ENCODE measurements around the gene AUTS2. TPM values are rescaled to one million over a fixed set of nuclear protein-coding genes. Genes with fewer than 3 reads are reported as not detected.

AUTS2 gene
- total and polyA plus RNA-seq, 2 of the 8 experiments (the other 6 are each of a cell fraction or from before 2014, with no cell fraction given), result 25.9 to 101 TPM

DNA sequence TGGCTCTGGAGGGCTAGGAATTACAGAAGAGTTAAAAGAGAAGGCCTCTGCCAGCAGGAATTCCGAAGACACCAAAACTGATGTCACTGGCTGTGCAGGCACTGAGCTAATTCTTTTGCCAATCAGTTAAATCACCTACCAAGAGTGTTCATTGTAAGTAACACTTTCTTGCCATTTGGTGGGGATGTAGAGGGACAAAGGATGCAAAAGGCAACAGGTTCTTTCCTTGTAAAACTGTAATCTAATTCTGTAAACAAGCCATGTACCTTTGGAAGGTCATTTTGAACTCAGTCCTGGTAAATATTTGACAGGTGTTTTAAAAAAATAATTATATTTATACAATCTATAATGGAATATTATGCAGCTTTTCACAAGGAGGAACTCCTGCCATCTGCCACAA is 438.4 kb downstream of the AUTS2 start:
- CTCF ChIA-PET (ENCODE audit: partially characterized antibody), result interaction anchor here (0.7 to 1.4 kb wide), 2 partner anchors 17 to 262 kb away, joined by 3 read pairs; no protein-coding TSS in a partner anchor
- no peaks in the 10 kb centered on the region for H3K23me2 ChIP-seq (ENCODE audit: low read depth, low read length)
- H3K4ac ChIP-seq (replicated peaks; ENCODE audit: insufficient read length, low read depth, low read length), result no peak overlapping the region
- TF ChIP-seq POU5F1 (IDR thresholded peaks at IDR 0.05; ENCODE audit: low read depth, low read length), result no peak
- TF ChIP-seq, protein P1, sequence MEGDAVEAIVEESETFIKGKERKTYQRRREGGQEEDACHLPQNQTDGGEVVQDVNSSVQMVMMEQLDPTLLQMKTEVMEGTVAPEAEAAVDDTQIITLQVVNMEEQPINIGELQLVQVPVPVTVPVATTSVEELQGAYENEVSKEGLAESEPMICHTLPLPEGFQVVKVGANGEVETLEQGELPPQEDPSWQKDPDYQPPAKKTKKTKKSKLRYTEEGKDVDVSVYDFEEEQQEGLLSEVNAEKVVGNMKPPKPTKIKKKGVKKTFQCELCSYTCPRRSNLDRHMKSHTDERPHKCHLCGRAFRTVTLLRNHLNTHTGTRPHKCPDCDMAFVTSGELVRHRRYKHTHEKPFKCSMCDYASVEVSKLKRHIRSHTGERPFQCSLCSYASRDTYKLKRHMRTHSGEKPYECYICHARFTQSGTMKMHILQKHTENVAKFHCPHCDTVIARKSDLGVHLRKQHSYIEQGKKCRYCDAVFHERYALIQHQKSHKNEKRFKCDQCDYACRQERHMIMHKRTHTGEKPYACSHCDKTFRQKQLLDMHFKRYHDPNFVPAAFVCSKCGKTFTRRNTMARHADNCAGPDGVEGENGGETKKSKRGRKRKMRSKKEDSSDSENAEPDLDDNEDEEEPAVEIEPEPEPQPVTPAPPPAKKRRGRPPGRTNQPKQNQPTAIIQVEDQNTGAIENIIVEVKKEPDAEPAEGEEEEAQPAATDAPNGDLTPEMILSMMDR (IDR thresholded peaks at IDR 0.05; ENCODE audit: control extremely low read depth in 1 of 3, insufficient read depth in 1 of 3, low read depth in 1 of 3, low read length in 3 of 3), result no peak
- no peak for TF ChIP-seq TAF7 (optimal IDR thresholded peaks at IDR 0.05; ENCODE audit: borderline replicate concordance, low read depth, low read length)
- TF ChIP-seq MAFK (IDR thresholded peaks at IDR 0.05; ENCODE audit: low read depth, low read length), result no peak
- TF ChIP-seq EZH2 (IDR thresholded peaks at IDR 0.05; ENCODE audit: low read depth, low read length, severe bottlenecking), result no peak
- no peak for TF ChIP-seq SUZ12 (IDR thresholded peaks at IDR 0.05; ENCODE audit: low read length)
- TF ChIP-seq, protein P2, sequence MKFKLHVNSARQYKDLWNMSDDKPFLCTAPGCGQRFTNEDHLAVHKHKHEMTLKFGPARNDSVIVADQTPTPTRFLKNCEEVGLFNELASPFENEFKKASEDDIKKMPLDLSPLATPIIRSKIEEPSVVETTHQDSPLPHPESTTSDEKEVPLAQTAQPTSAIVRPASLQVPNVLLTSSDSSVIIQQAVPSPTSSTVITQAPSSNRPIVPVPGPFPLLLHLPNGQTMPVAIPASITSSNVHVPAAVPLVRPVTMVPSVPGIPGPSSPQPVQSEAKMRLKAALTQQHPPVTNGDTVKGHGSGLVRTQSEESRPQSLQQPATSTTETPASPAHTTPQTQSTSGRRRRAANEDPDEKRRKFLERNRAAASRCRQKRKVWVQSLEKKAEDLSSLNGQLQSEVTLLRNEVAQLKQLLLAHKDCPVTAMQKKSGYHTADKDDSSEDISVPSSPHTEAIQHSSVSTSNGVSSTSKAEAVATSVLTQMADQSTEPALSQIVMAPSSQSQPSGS (IDR thresholded peaks at IDR 0.05; ENCODE audit: low read length), result no peak
- TF ChIP-seq YY1 (IDR thresholded peaks at IDR 0.05; ENCODE audit: low read depth, low read length), result no peak
- TF ChIP-seq EP300 (IDR thresholded peaks at IDR 0.05; ENCODE audit: borderline replicate concordance in 1 of 2, low read depth in 2 of 2, low read length in 2 of 2), result no peak

More for the DNA sequence above, 438.4 kb downstream of the AUTS2 start:
- no peak overlapping the region for H2AK5ac ChIP-seq (ENCODE audit: low read depth, low read length)
- H3K79me1 ChIP-seq (ENCODE audit: low read depth, low read length), result no peaks in the 10 kb centered on the region
- no peak overlapping the region for H3K18ac ChIP-seq (ENCODE audit: extremely low read depth, low read length)
- no peak overlapping the region for H2BK12ac ChIP-seq (ENCODE audit: low read depth, low read length)
- H3K27me3 ChIP-seq (replicated peaks in 1 of 4; ENCODE audit: control insufficient read depth in 3 of 4, extremely low read depth in 1 of 4, insufficient read depth in 3 of 4, low read length in 3 of 4), result no peaks in the 10 kb centered on the region
- H3K4me1 ChIP-seq (replicated peaks in 1 of 4; ENCODE audit: control insufficient read depth in 3 of 4, insufficient read depth in 4 of 4, low read length in 3 of 4), result peaks cover 0 to 9% (median 5%) of the 10 kb centered on the region in 4 experiments; a peak in 4 of 7 replicates
- no peak overlapping the region for H2BK5ac ChIP-seq (ENCODE audit: low read depth, low read length)
- H4K5ac ChIP-seq (ENCODE audit: insufficient read length, low read depth, low read length), result no peak overlapping the region
- no peak overlapping the region for H3K14ac ChIP-seq (ENCODE audit: insufficient read length)
- H3K27ac ChIP-seq (ENCODE audit: low read depth, low read length), result no peak overlapping the region
- no peak overlapping the region for H2BK15ac ChIP-seq (ENCODE audit: low read length)
- DNase-seq (ENCODE audit: low read depth in 1 of 2, low spot score in 2 of 2), result no peak
- H3K79me2 ChIP-seq (ENCODE audit: control insufficient read depth in 1 of 2, insufficient read depth in 2 of 2, low read length in 2 of 2), result no peaks in the 10 kb centered on the region
- no peak overlapping the region for H2BK120ac ChIP-seq (replicated peaks; ENCODE audit: low read depth, low read length)
- no peak overlapping the region for H3K56ac ChIP-seq (replicated peaks; ENCODE audit: insufficient read length, low read depth, low read length)
- H2BK20ac ChIP-seq (ENCODE audit: low read length), result no peak overlapping the region
- 78% methylated on average over 1 of the region's 1 CpG; no CpG with 5 or more reads in 1 of the 2 experiments for WGBS, 2 experiments (ENCODE audit: extremely low coverage in 1 of 2, insufficient coverage in 1 of 2, insufficient read length in 1 of 2, insufficient replicate concordance in 2 of 2, low coverage in 1 of 2, low lambda C conversion rate in 2 of 2, missing lambda C conversion rate in 1 of 2)
- H4K8ac ChIP-seq (ENCODE audit: extremely low read depth, insufficient read depth, low read length), result no peak overlapping the region
- no peak overlapping the region for H2AFZ ChIP-seq (ENCODE audit: low read length)
- no peaks in the 10 kb centered on the region for H3K9me3 ChIP-seq (ENCODE audit: insufficient read depth in 2 of 2, low read depth in 1 of 2, low read length in 1 of 2)
- H3K4me3 ChIP-seq (ENCODE audit: extremely low read depth in 1 of 4, insufficient read depth in 2 of 4, low read depth in 3 of 4, low read length in 4 of 4), result no peak overlapping the region
- H3K9ac ChIP-seq (replicated peaks in 1 of 4; ENCODE audit: extremely low read depth in 1 of 4, low read depth in 3 of 4, low read length in 3 of 4), result no peak overlapping the region
- H3K36me3 ChIP-seq (ENCODE audit: control insufficient read depth in 2 of 4, insufficient read depth in 4 of 4, low read length in 3 of 4), result no peaks in the 10 kb centered on the region
- no peak overlapping the region for H3K4me2 ChIP-seq (ENCODE audit: insufficient read depth in 1 of 2, low read depth in 2 of 2, low read length in 2 of 2)
- POLR2A ChIA-PET (ENCODE audit: partially characterized antibody), result no interaction called here
- no peaks in the 10 kb centered on the region for H4K20me1 ChIP-seq (replicated peaks in 1 of 2; ENCODE audit: control insufficient read depth in 1 of 2, insufficient read depth in 2 of 2, low read length in 2 of 2)
- no peak overlapping the region for H4K91ac ChIP-seq (replicated peaks; ENCODE audit: insufficient read length, low read length)
- no peak overlapping the region for H3K23ac ChIP-seq (ENCODE audit: insufficient read length)
- no peak for FAIRE-seq
